Ramos (cell line): Measurements from ENCODE around the gene ST6GALNAC6.

Experiments used
- in situ Hi-C: fragments of 300-500 bp; cut with MboI; formaldehyde crosslinking; loops from one replicate; pipeline ENCODE4 v1.14.3; 2022; ENCODE audit warnings: low sequenced_read_pairs; ENCODE audit not compliant: unreplicated experiment

ST6GALNAC6 gene

GRCh38 chr9:127877566-127877998 is 21.8 kb downstream of the ST6GALNAC6 start, which contains the start of gene AK1:
TSS of gene AK1 (minus strand) at chr9:127877675. CDS start at chr9:127874617, 3,058 bp downstream.
- in situ Hi-C loops: no loop called here

GRCh38 chr9:127876764-127877562 is 22.4 kb downstream of the ST6GALNAC6 start:
- in situ Hi-C loops: no loop called here

- in situ Hi-C loops: no loop called here
Measured at GRCh38 chr9:127876026-127876763, 23.2 kb downstream of the ST6GALNAC6 start.

- in situ Hi-C loops: no loop called here
Measured at GRCh38 chr9:127875306-127875966, 24.0 kb downstream of the ST6GALNAC6 start.

GRCh38 chr9:127874301-127875221 is 24.8 kb downstream of the ST6GALNAC6 start:
- in situ Hi-C loops: loop anchor here (25.0 kb wide), 2 partner anchors 287 to 362 kb away; no protein-coding TSS in a partner anchor

- in situ Hi-C loops: loop anchor here (25.0 kb wide), 2 partner anchors 287 to 362 kb away; no protein-coding TSS in a partner anchor
Measured at GRCh38 chr9:127873886-127874285, 25.5 kb downstream of the ST6GALNAC6 start.

- in situ Hi-C loops: loop anchor here (25.0 kb wide), 2 partner anchors 286 to 361 kb away; no protein-coding TSS in a partner anchor
Measured at GRCh38 chr9:127873223-127873691, 26.1 kb downstream of the ST6GALNAC6 start.

GRCh38 chr9:127872369-127873222 is 26.8 kb downstream of the ST6GALNAC6 start:
- in situ Hi-C loops: loop anchor here (25.0 kb wide), 2 partner anchors 285 to 360 kb away; no protein-coding TSS in a partner anchor

GRCh38 chr9:127871531-127871930 is 27.9 kb downstream of the ST6GALNAC6 start:
- in situ Hi-C loops: loop anchor here (25.0 kb wide), 2 partner anchors 284 to 359 kb away; no protein-coding TSS in a partner anchor

- in situ Hi-C loops: loop anchor here (25.0 kb wide), 2 partner anchors 284 to 359 kb away; no protein-coding TSS in a partner anchor
Measured at GRCh38 chr9:127870887-127871286, 28.5 kb downstream of the ST6GALNAC6 start.

- in situ Hi-C loops: loop anchor here (25.0 kb wide), 2 partner anchors 283 to 358 kb away; no protein-coding TSS in a partner anchor
Measured at GRCh38 chr9:127870153-127870491, 29.3 kb downstream of the ST6GALNAC6 start.

GRCh38 chr9:127869310-127870152 is 29.9 kb downstream of the ST6GALNAC6 start:
- in situ Hi-C loops: loop anchor here (10.0 to 25.0 kb wide), 3 partner anchors 135 to 357 kb away; partner anchors contain the start of gene TOR2A

- in situ Hi-C loops: loop anchor here (10.0 to 25.0 kb wide), 3 partner anchors 134 to 356 kb away; partner anchors contain the start of gene TOR2A
Measured at GRCh38 chr9:127868278-127868902, 31.0 kb downstream of the ST6GALNAC6 start.

GRCh38 chr9:127867356-127868277 is 31.8 kb downstream of the ST6GALNAC6 start:
- in situ Hi-C loops: loop anchor here (10.0 to 25.0 kb wide), 3 partner anchors 133 to 355 kb away; partner anchors contain the start of gene TOR2A

- in situ Hi-C loops: loop anchor here (10.0 to 25.0 kb wide), 3 partner anchors 132 to 354 kb away; partner anchors contain the start of gene TOR2A
Measured at GRCh38 chr9:127866535-127866934, 32.9 kb downstream of the ST6GALNAC6 start.
